Amygdala (tissue), 56 donors: ENCODE data around the gene PSMF1.

Experiments used
- DNase-seq, 56 donors: peaks; one replicate each; lab custom pipeline; 2025; lab: John Stamatoyannopoulos, UW

Gene PSMF1, protein sequence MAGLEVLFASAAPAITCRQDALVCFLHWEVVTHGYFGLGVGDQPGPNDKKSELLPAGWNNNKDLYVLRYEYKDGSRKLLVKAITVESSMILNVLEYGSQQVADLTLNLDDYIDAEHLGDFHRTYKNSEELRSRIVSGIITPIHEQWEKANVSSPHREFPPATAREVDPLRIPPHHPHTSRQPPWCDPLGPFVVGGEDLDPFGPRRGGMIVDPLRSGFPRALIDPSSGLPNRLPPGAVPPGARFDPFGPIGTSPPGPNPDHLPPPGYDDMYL

DNA sequence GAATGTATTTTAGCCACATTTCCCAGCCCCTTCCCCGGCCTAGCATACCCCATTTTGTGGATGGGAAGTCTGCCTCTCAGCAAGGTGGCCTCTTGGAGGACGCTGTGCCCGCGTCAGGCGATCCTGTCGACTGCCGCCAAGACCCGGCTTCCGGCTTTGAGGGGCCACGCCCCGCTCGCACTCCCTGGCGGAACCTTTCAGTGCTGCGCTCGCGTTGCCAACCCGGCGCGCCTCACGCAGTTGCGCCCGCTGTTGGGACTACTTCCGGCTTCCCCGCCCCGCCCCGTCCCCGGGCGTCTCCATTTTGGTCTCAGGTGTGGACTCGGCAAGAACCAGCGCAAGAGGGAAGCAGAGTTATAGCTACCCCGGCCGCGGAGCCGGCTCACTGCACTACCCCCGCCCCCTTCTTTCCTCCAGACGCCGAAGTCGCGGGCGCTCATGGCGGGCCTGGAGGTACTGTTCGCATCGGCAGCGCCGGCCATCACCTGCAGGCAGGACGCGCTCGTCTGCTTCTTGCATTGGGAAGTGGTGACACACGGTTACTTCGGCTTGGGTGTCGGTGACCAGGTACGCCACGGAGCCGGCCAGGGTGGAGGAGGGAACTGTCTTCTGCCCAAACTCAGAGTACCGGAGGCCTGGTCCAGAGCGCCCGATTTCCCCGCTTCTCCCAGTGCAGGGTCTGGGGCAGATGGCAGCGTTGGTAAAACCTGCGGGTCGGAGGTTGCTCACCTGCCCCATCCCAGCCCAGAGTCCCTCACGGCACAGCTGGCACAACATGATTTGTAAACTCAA is at the start of gene PSMF1:
TSS of gene PSMF1 (plus strand) at position 267 of the 792 bp plus-strand sequence. CDS start at position 439, 172 bp downstream.
- peak; percentile 16 to 96 (median 86) for DNase-seq

DNA sequence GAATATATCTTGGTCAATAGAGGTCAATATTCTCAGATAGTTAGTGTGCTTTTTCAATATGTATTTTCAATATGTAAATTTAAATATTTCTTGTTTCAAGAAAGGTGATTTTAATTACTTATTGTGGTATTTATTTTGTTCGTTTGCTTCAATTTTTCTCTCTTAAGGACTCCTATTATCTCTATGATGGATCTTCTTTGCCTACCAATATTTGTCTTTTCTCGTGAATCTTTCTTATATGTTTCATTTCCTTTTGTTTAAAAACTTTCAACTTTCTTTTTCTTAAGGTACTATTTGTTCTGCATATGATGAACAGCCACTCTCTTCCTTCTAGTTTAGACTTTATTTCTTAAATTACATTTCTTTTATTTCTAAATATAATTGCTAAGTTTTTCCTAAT is 46.1 kb upstream of the PSMF1 start:
- DNase-seq = no peak

DNA sequence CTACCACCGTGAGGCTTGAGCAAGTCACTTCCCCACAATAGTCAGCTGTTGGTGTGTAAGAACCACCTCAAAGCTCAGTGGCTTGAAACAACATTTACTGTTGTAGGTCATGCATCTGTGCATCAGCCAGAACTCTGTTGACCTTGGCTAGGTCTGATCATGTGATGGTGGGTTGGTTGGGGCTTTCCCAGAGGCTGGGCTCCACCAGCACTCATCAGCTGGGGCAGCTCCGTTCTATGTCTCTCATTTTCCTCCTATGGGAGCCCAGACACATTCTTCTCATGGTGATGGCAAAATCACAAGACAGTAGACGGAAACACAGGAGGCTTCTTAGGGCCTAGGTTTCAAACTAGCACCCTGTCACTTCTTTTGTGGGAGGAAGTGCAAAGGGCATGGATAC is 42.8 kb upstream of the PSMF1 start:
- no peak for DNase-seq

DNA sequence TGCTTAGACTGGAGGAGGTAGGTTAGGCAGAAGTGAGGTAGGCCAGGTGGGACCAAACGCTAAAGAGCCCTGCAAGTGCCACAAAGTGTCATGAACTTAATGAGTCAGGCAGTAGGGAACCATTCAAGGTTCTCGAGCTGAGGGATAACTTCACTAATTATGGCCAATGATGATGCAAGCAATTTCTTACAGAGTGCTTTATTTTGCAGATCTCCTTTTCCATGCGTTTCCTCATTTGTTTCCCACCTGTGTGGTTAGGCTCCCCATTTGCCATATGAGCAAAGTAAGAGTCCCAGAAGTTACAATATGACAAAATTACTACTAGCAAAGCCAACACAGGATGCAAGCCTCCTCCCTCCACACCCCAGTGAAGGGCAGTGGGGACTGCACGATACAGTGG is 36.5 kb upstream of the PSMF1 start:
- no peak for DNase-seq

DNA sequence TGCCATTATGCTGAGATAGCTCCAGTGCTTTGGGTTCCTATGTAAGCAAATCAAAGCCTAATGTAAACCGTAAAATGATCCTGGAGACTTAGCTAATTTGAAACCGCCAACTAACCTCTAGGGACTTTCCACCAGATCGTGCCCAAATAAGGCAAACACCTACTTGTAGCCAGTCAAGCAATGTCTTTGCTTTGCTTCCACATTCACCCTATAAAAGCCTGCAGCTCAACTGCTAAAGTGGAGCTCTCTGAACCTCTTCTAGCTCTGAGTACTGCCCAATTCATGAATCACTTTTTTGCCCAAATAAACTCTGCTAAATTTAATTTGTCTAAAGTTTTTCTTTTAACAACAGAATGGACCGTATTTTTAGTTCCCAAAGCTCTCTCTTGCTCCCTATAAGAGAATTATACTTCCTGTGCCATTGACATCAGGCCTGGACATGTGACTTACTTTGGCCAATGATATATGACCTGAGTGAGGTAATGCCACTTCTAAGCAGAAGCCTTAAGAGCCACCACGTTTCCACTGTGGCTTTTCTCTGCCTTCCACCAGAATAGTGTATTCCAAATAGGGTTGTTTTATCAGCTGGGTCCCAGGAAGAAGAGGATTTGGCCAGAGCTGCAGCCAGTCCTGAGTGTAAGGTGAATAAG is 34.8 kb upstream of the PSMF1 start:
- DNase-seq = no peak

DNA sequence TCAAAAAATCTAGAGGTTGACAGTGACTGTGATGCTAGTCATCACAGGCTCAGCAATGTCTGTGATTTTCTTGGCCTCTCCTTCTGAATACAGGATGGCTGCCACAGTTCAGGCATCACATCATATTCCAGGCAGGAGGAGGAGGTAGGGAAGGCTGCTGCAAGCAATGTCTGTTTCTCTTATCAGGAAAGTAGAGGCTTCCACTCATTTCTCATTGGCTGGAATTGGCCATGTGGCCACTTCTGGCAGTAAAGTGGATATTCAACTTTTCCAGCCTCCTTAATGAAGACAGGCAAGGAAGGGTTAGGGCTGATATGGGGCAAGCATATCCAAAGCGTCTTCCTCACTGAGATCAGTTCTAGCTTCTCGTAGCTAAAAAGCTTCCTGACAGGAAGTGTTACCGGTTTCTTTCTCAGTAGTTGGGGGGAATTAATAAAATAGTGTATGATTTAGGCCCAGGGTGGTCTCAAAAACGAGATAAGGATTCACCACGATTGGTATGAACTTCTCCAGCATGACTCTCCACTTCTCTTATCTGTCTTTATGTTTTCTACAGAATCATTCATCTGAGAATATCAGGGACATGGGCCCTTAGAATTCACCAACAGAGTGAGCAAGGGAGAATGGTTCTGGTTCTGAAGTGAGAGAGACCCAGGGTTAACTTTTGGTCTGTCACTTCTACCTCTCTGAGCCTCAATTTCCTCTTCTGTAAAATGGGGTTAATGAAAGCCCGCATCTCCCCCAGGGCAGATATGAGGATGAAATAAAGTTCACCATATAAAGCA is 32.7 kb upstream of the PSMF1 start:
- DNase-seq = no peak

DNA sequence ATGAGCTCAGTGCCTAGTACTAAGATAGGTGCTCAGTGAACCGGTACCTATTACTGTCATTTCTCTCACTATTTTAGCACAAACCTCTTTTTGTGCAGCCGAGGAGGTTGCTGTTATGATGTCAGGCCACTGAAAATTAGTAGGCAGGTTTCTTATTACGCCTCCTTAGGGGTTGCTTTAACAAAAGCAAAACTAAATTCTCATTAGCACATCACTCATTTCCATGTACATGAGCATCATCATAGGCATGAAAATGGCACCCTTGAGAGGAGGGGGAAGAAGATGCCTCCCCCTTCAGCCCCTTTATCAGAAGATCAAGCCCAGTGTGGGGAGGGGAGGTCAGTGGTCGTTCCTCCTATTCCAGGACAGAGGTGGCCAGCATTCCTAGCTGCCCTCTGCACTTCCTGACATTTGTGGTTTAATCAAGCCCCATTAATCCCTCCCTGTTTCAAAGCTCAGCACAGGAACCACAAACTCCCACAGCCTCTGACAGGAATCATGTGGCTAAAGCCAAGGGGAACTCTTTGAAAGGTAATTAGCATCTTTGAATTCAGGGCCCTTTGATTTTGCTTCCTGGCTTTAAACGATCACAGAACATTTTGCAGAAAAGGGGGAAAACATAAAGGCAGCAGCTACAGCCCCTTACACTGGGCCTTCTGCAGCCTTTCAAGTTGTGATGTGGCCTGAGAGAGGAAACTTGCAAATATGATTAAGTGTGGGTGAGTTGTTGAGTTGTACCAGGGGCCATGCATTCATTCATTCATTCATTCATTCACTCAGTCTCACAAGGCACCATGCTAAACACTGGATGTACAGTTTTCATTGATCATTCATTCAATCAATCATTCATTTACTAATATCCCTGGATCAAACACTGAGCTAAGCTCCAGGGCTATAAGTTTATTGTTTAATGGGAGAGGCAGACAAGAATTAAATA is 31.9 kb upstream of the PSMF1 start:
- no peak for DNase-seq

DNA sequence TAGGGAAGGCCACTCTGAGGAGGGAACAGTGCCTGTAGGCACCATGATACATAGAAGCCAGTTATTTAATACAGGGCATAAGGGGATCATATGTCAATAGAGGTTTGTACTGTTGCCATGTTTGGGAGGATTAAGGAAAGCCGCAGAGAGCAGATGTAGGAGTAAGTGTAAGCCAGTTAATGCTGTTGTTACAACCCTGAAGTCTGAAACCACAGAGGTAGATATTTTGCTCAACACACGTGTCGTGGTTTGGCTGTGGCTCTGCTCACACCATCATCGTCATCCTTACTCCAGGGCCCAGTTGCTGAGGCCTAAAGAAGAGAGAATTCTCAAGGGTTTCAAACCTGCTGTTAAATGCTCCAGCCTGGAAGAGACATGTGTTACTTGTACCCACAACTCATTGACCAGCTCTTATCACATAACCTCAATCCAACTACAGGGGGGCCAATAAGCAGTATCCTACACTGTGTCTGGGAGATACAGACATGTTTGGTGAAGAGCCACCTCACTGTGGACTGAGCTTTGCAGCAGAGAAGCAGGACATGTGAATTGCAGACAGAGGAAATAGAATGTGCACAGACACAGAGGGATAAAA is 31.0 kb upstream of the PSMF1 start:
- DNase-seq = no peak

DNA sequence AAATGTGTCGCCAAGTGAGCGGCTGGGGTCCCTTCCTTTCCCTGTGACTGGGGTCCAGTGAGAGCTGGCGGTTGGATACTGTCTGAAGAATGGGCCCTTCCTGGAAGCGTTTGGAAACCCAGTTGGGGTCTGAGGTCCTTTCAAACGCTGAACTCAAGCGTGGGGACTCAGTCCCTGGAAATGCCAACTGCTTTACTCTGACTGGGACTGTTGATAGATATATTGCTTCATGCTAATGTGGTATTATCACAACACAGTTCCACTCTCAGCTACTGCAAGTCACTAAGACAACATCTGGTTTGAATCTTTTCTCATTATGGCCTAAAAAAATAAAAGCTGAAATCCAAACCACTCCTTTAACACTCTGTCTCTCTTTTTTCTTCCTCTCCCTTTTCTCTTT is 23.7 kb upstream of the PSMF1 start:
- DNase-seq = no peak

DNA sequence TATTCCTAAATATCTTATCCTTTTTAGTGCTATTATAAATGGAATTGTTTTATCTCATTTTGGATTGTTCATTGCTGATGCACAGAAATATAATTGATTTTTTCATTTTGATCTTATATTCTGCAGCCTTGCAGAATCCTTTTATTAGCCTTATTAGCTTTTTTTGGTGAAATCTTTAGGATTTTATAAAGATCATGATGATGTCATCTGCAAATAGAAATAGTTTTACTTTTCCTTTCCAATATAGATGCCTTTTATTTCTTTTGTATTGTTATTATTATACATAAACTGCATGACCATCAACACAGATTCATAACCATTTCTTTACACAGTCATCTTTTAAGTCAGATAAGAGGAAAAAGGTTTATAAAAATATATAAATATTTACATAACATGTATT is 16.9 kb upstream of the PSMF1 start:
- no peak for DNase-seq

DNA sequence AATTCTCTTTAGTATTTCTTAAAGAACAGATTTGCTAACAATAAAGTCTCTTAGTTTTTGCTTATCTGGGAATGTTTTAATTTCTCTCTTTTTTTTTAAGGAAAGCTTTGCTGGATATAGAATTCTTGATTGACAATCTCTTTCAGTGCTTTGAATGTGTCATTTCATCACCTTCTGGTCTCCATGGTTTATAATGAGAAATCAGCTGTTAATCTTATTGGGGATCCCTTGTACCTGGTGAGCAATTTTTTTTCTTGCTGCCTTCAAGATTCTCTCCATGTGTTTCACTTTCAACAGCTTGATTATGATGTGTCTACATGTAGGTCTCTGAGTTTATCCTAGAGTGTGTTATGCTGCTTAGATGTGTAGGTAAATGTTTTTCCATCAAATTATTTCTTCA is 16.4 kb upstream of the PSMF1 start:
- no peak for DNase-seq

DNA sequence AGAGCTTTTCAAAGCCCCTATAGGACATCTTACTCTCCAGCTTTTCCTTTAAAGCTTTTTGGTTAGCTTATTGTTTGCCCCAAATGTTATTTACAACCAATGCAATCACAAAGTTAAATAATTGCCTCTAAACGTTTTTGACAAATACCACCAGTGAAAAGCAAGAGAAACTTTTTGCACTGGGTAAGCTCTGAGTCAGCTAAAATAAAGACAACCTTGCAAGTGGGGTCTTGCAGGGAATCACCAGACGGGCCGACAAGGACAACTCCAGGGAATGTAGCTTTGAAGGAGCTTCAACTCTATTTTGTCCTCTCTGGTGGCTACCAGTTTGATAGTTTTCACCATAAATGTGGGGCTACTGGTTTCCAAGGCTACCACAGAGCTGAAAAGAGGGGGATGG is 14.7 kb upstream of the PSMF1 start:
- DNase-seq = no peak

DNA sequence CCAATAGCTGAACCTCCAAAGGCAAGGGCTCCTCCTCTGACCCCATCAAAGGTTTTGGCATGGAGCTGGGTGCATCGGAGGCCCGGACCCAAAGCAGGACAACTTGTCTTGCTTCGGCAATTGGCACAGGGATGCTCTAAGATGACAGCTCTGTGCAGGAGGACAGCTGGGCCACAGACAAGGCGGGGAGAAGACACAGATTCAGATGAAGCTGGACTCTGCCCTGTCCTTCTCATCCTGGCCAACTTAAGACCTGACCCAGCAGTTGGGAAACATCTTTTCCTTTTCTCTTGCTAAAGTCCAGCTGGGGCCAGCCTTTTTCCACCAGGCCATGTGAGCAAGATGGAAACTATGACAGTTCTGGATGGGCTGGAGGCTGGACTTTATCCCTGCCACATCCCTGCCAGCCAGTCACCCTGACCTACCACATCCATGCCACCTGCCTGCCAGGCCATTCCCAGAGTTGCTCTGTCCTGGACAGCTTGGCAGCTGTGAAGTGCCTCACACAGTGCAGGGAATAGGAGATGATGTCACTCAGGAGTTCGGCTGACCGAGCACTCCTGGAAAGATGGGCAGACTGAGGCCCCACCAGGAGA is 12.7 kb upstream of the PSMF1 start:
- no peak for DNase-seq

DNA sequence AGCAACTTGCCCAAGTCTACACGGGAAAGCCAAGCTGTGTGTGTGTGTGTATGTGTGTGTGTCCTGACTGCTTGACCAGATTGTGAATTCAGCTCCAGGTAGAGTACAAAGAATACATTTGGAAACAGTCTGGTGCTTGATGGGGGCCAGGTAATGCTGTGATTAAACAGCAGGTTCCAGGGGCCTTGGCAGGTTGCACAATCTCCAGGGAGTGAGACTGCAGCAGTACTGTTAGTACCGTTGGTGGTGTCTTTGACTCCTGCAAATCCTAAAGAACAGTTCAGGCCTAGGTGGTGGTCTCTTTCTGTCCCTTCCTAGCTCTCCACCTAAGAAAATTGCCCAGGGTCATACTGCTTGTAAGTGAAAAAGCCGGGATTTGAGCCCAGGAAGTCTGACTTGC is 11.2 kb upstream of the PSMF1 start:
- DNase-seq = no peak

DNA sequence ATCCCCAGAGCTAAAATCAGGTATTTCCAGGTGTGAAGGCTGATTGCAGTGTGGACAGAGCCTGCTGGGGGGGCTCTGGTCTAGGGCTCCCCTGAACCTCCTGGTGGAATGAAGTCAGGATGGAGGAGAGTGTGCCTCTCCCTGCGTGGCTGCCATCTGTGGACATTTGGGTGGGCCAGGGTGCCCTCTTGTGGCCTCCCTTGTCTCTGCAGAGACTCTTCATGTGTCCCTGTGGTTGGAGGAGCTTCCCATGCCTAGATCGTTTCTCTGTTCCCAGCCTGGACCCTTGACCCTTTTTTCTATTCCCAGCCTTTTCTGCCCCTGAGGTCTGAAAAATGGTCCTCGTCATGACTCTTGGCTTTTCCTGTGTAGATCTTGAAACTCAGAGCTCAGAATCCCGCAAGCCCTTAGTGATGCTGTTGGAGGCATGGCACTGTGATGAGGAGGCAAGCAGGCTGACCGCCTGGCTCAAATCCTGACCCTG is 9.9 kb upstream of the PSMF1 start:
- peak in 26 of 56 donors; percentile 3 to 74 (median 20) for DNase-seq

DNA sequence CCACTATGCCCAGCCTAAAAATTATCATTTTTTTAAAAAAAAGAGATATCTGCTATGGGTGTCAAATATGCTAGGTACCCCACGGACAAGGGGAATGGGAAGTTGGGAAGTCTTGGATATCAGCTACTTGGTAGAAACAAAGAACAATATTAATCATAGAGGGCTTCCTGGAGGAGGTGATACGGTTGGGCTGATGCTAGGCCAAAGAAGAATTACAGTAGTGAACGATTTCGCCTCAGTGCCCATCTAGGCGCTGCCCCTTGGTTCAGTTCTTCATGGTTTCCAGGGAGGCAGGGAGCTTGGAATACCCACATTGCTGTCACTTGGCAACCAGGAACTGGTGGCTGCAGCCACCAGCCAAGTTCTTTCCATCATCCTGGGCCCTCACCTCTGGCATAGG is 5.5 kb upstream of the PSMF1 start:
- no peak for DNase-seq

DNA sequence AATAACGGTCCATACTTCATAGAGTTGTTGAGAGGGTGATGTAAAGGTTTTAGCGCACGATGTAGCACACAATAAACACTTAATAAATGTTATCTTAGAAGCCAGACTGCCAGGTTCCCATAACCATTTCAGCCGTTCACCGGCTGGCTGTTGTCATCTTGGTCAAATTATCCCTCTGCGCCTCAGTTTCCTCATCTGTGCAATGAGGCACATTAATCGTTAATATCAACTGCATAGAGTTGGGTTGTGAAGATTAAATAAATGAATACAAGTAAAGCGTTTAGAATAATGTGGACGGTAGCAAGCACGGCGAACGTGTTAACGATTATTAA is 432 bp upstream of the PSMF1 start:
- no peak for DNase-seq

DNA sequence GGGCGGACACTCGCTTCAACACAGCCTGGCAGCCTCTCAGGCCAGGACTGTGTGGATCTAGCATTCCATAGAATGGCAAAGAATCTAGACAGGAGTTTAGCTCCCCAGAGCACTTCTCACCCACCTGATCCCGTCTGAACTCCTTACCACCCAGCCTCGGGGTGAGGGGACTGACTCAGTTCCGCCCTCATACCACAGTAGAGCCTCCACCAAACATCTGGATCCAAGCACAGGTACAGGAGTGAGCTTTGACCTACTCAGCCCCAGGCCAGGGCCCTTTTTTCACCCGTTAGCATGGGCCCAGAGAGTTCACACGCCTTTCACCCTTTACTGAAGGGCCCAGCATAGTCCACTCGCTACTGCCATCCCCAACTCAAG is 715 bp downstream of the PSMF1 start:
- no peak for DNase-seq

DNA sequence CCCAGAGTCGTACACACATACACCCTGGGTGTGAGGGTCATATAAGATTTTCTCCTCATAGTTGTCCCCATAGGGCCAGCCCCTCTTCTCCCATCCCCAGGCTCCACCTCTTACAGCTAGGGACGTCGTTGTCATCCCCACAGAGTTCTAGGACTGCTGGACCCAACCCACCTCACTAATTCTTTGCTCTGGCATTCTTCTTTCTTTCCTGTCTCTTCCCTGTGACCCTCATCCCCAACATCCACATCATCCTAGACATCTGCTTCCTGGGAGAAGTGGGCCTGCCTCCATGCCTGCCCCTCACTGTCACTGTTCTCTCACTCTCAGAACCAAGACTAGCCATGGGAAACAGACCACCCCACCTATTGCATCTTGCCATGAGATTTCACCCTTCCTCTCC is 1.1 kb downstream of the PSMF1 start:
- no peak for DNase-seq
